Retinal pigment epithelial cell (primary cell): ENCODE measurements around the gene AHCYL2.
"Not testable (repeated sequence)": the region's sequence is repeated elsewhere in the genome, so short reads cannot be mapped to it uniquely, and the experiment has no call there.

ENCODE experiments used
- DNase-seq: peaks from one replicate; pipeline ENCODE4 v3.0.0-alpha.2; 2010; ENCODE audit warnings: low read depth
- H3K4me3 ChIP-seq: 2 replicates; pipeline ENCODE4 v1.5.1; 2011; ENCODE audit warnings: mild to moderate bottlenecking, low read length, control low read depth, moderate library complexity
- TF ChIP-seq, protein P1 (sequence below): conservative IDR thresholded peaks from 2 replicates; pipeline ENCODE4 v1.5.1; 2011; ENCODE audit warnings: low read depth, low read length, control low read depth, inconsistent platforms

The AHCYL2 gene

DNA sequence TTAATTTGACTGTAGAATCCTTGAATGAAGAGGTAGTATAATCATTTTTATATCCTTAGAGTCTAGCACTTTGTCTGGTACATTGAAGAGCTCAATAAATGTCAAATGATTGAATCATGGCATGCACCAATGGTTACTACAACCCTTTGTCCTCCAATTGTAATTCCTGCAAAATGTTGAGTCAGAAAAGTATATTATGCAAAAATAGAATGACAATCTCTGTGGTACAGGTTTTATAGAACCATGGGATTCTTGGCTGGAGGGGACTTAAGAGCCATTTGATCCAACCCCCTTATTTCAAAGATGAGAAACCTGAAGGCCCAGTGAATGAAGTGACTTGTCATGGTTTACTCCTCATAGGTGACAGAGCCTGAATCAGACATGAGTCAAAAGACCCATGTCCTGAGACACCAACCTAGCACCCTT lies 246.6 kb downstream of the AHCYL2 start:
- H3K4me3 ChIP-seq = no peak overlapping the region
- TF ChIP-seq, protein P1, sequence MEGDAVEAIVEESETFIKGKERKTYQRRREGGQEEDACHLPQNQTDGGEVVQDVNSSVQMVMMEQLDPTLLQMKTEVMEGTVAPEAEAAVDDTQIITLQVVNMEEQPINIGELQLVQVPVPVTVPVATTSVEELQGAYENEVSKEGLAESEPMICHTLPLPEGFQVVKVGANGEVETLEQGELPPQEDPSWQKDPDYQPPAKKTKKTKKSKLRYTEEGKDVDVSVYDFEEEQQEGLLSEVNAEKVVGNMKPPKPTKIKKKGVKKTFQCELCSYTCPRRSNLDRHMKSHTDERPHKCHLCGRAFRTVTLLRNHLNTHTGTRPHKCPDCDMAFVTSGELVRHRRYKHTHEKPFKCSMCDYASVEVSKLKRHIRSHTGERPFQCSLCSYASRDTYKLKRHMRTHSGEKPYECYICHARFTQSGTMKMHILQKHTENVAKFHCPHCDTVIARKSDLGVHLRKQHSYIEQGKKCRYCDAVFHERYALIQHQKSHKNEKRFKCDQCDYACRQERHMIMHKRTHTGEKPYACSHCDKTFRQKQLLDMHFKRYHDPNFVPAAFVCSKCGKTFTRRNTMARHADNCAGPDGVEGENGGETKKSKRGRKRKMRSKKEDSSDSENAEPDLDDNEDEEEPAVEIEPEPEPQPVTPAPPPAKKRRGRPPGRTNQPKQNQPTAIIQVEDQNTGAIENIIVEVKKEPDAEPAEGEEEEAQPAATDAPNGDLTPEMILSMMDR = no peak
- DNase-seq = no peak

DNA sequence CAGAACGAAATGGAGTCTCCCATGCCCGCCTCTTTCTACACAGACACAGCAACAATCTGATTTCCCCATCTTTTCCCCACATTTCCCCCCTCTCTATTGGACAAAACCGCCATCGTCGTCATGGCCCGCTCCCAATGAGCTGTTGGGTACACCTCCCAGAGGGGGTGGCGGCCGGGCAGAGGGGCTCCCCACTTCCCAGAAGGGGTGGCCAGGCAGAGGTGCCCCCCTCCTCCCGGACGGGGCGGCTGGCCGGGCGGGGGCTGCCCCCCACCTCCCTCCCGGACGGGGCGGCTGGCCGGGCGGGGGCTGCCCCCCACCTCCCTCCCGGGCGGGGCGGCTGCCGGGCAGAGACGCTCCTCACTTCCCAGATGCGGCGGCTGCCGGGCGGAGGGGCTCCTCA lies 251.1 kb downstream of the AHCYL2 start:
- H3K4me3 ChIP-seq, DNase-seq: not testable (repeated sequence)

DNA sequence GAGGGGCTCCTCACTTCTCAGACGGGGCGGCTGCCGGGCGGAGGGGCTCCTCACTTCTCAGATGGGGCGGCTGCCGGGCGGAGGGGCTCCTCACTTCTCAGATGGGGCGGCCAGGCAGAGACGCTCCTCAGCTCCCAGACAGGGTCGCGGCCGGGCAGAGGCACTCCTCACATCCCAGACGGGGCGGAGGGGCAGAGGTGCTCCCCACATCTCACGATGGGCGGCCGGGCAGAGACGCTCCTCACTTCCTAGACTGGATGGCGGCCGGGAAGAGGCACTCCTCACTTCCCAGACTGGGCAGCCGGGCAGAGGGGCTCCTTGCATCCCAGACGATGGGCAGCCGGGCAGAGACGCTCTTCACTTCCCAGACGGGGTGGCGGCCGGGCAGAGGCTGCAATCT lies 251.6 kb downstream of the AHCYL2 start:
- not testable (repeated sequence) for H3K4me3 ChIP-seq, DNase-seq
